Activated T-cell treated with anti-CD3 and anti-CD28 coated beads, Interleukin-2, amount 50 U/mL, for 24 hours (primary cell): ENCODE measurements around the gene PATL1.
"Not testable (repeated sequence)": the region's sequence is repeated elsewhere in the genome, so short reads cannot be mapped to it uniquely, and the experiment has no call there.

Experiments
- DNase-seq: peaks from one replicate; pipeline ENCODE4 v3.0.0-alpha.2; 2020
- H3K27ac Mint-ChIP-seq: 2 replicates; pipeline ENCODE4 v1.8.0; 2020; ENCODE audit warnings: mild to moderate bottlenecking, mixed read lengths
- H3K27me3 Mint-ChIP-seq: 2 replicates; pipeline ENCODE4 v1.8.0; 2020; ENCODE audit warnings: mixed read lengths
- H3K36me3 Mint-ChIP-seq: 2 replicates; pipeline ENCODE4 v1.8.0; 2020; ENCODE audit warnings: low read depth, mixed read lengths
- H3K4me1 Mint-ChIP-seq: 2 replicates; pipeline ENCODE4 v1.8.0; 2020; ENCODE audit warnings: low read depth, mixed read lengths
- H3K4me3 Mint-ChIP-seq: 2 replicates; pipeline ENCODE4 v1.8.0; 2020; ENCODE audit warnings: mild to moderate bottlenecking, moderate library complexity, mixed read lengths
- H3K9me3 Mint-ChIP-seq: 2 replicates; pipeline ENCODE4 v1.8.0; 2020; ENCODE audit warnings: mixed read lengths

Gene PATL1

GRCh38 chr11:59668950-59669610 lies at the start of gene PATL1:
TSS of gene PATL1 (minus strand) at chr11:59669037. CDS start at chr11:59668895, 142 bp downstream.
- peak; percentile 97 for DNase-seq
- H3K9me3 Mint-ChIP-seq = no peaks in the 10 kb centered on the region
- peaks cover 46% of the 10 kb centered on the region for H3K36me3 Mint-ChIP-seq
- H3K4me1 Mint-ChIP-seq = peaks cover 45% of the 10 kb centered on the region
- no peaks in the 10 kb centered on the region for H3K27me3 Mint-ChIP-seq
- peak within 1 kb of the TSS; percentile 97 for H3K27ac Mint-ChIP-seq
- H3K4me3 Mint-ChIP-seq = peak within 1 kb of the TSS; percentile 91

- no peaks in the 10 kb centered on the region for H3K36me3 Mint-ChIP-seq
- H3K27me3 Mint-ChIP-seq = peaks cover 38% of the 10 kb centered on the region
- H3K4me3 Mint-ChIP-seq = no peak overlapping the region
- H3K27ac Mint-ChIP-seq = no peak overlapping the region
- H3K9me3 Mint-ChIP-seq = no peaks in the 10 kb centered on the region
- H3K4me1 Mint-ChIP-seq = no peaks in the 10 kb centered on the region
- no peak for DNase-seq
Measured at GRCh38 chr11:59716051-59716450, 47.2 kb upstream of the PATL1 start.

GRCh38 chr11:59713745-59714144 lies 44.9 kb upstream of the PATL1 start, which contains the start of gene OR10V1:
TSS of gene OR10V1 (minus strand) at chr11:59713845. CDS start at chr11:59713845, 0 bp downstream.
- DNase-seq = no peak
- H3K36me3 Mint-ChIP-seq = no peaks in the 10 kb centered on the region
- H3K9me3 Mint-ChIP-seq = no peaks in the 10 kb centered on the region
- peaks cover 21% of the 10 kb centered on the region for H3K27me3 Mint-ChIP-seq
- no peak within 1 kb of the TSS for H3K27ac Mint-ChIP-seq
- H3K4me1 Mint-ChIP-seq = no peaks in the 10 kb centered on the region
- H3K4me3 Mint-ChIP-seq = no peak within 1 kb of the TSS

GRCh38 chr11:59710136-59710847 lies 41.5 kb upstream of the PATL1 start:
- no peaks in the 10 kb centered on the region for H3K36me3 Mint-ChIP-seq
- H3K9me3 Mint-ChIP-seq = no peaks in the 10 kb centered on the region
- DNase-seq = no peak
- H3K4me1 Mint-ChIP-seq = no peaks in the 10 kb centered on the region
- H3K27me3 Mint-ChIP-seq = peaks cover 16% of the 10 kb centered on the region
- H3K27ac Mint-ChIP-seq = no peak overlapping the region
- no peak overlapping the region for H3K4me3 Mint-ChIP-seq

- Mint-ChIP-seq H3K27me3 (peaks cover 13% of the 10 kb centered on the region), H3K4me1 (no peaks in the 10 kb centered on the region), H3K36me3 (no peaks in the 10 kb centered on the region), H3K27ac (no peak overlapping the region), H3K4me3 (no peak overlapping the region), H3K9me3 (no peaks in the 10 kb centered on the region)
- DNase-seq = no peak
Measured at GRCh38 chr11:59708537-59708936, 39.7 kb upstream of the PATL1 start.

GRCh38 chr11:59707371-59707770 lies 38.5 kb upstream of the PATL1 start:
- Mint-ChIP-seq H3K4me3 (no peak overlapping the region), H3K4me1 (no peaks in the 10 kb centered on the region), H3K36me3 (no peaks in the 10 kb centered on the region), H3K9me3 (no peaks in the 10 kb centered on the region), H3K27ac (no peak overlapping the region), H3K27me3 (peaks cover 13% of the 10 kb centered on the region)
- no peak for DNase-seq

GRCh38 chr11:59706518-59707285 lies 37.9 kb upstream of the PATL1 start:
- no peaks in the 10 kb centered on the region for H3K9me3 Mint-ChIP-seq
- no peak overlapping the region for H3K4me3 Mint-ChIP-seq
- H3K27ac Mint-ChIP-seq = no peak overlapping the region
- H3K27me3 Mint-ChIP-seq = peaks cover 13% of the 10 kb centered on the region
- no peaks in the 10 kb centered on the region for H3K4me1 Mint-ChIP-seq
- DNase-seq = no peak
- no peaks in the 10 kb centered on the region for H3K36me3 Mint-ChIP-seq

- peaks cover 13% of the 10 kb centered on the region for H3K27me3 Mint-ChIP-seq
- H3K4me3 Mint-ChIP-seq = no peak overlapping the region
- no peaks in the 10 kb centered on the region for H3K36me3 Mint-ChIP-seq
- H3K27ac Mint-ChIP-seq = no peak overlapping the region
- no peaks in the 10 kb centered on the region for H3K9me3 Mint-ChIP-seq
- H3K4me1 Mint-ChIP-seq = no peaks in the 10 kb centered on the region
- no peak for DNase-seq
Measured at GRCh38 chr11:59705294-59705693, 36.5 kb upstream of the PATL1 start.

GRCh38 chr11:59703515-59703914 lies 34.7 kb upstream of the PATL1 start:
- H3K9me3 Mint-ChIP-seq, H3K4me3 Mint-ChIP-seq, H3K27ac Mint-ChIP-seq, DNase-seq, H3K36me3 Mint-ChIP-seq, H3K4me1 Mint-ChIP-seq: not testable (repeated sequence)
- peaks cover 13% of the 10 kb centered on the region for H3K27me3 Mint-ChIP-seq

GRCh38 chr11:59700157-59700556 lies 31.3 kb upstream of the PATL1 start:
- H3K27me3 Mint-ChIP-seq = peaks cover 12% of the 10 kb centered on the region
- not testable (repeated sequence) for H3K4me1 Mint-ChIP-seq, H3K27ac Mint-ChIP-seq, H3K36me3 Mint-ChIP-seq, H3K4me3 Mint-ChIP-seq, DNase-seq, H3K9me3 Mint-ChIP-seq

GRCh38 chr11:59698506-59698905 lies 29.7 kb upstream of the PATL1 start:
- Mint-ChIP-seq H3K27me3 (peaks cover 8% of the 10 kb centered on the region), H3K4me1 (no peaks in the 10 kb centered on the region), H3K4me3 (no peak overlapping the region), H3K9me3 (peaks cover 4% of the 10 kb centered on the region), H3K36me3 (no peaks in the 10 kb centered on the region), H3K27ac (no peak overlapping the region)
- no peak for DNase-seq

- no peaks in the 10 kb centered on the region for H3K4me1 Mint-ChIP-seq
- no peak for DNase-seq
- H3K27ac Mint-ChIP-seq = no peak overlapping the region
- H3K36me3 Mint-ChIP-seq = no peaks in the 10 kb centered on the region
- no peak overlapping the region for H3K4me3 Mint-ChIP-seq
- H3K9me3 Mint-ChIP-seq = peaks cover 15% of the 10 kb centered on the region
- peaks cover 24% of the 10 kb centered on the region for H3K27me3 Mint-ChIP-seq
Measured at GRCh38 chr11:59692915-59693314, 24.1 kb upstream of the PATL1 start.

GRCh38 chr11:59691156-59691555 lies 22.3 kb upstream of the PATL1 start:
- Mint-ChIP-seq H3K36me3 (no peaks in the 10 kb centered on the region), H3K4me1 (no peaks in the 10 kb centered on the region), H3K4me3 (no peak overlapping the region), H3K27me3 (peaks cover 18% of the 10 kb centered on the region), H3K27ac (no peak overlapping the region), H3K9me3 (peaks cover 15% of the 10 kb centered on the region)
- DNase-seq = no peak

GRCh38 chr11:59689015-59689414 lies 20.2 kb upstream of the PATL1 start:
- peaks cover 33% of the 10 kb centered on the region for H3K27me3 Mint-ChIP-seq

More at GRCh38 chr11:59689015-59689414, 20.2 kb upstream of the PATL1 start:
- no peak overlapping the region for H3K4me3 Mint-ChIP-seq
- H3K36me3 Mint-ChIP-seq = no peaks in the 10 kb centered on the region
- no peak for DNase-seq
- H3K27ac Mint-ChIP-seq = no peak overlapping the region
- H3K4me1 Mint-ChIP-seq = no peaks in the 10 kb centered on the region
- peaks cover 15% of the 10 kb centered on the region for H3K9me3 Mint-ChIP-seq
